Iris pigment epithelial cell (primary cell): ENCODE data around the gene USP15.
A peak's percentile ranks its signal among the peaks of the same experiment; 100 is the strongest.

Experiments used
- DNase-seq: peaks from one replicate; pipeline ENCODE4 v3.0.0-alpha.2; 2011; ENCODE audit warnings: low read depth

Gene USP15

GRCh38 chr12:62370189-62370588, 110.0 kb downstream of the USP15 start:
- no peak for DNase-seq

GRCh38 chr12:62371661-62372060, 111.5 kb downstream of the USP15 start:
- no peak for DNase-seq

GRCh38 chr12:62372134-62372533, 111.9 kb downstream of the USP15 start:
- no peak for DNase-seq

GRCh38 chr12:62372825-62373224, 112.6 kb downstream of the USP15 start:
- DNase-seq = no peak

DNA sequence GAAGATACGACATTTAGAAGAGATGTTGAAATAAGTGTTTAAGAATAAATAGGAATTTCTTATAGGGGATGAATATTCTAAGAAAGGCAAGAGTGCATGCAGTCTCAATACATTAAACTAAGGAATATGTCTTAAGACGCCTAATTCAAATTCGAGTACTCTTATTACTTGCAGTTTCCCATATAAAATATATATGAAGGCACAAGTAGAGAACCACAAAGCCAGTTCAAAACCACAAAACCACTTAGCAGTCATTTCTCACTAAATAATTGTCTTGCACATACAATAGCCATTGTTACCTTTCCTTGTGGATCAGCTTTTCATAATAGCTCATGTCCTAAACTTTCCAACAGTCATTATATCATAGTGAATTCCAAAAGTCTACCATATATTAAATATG, 115.4 kb downstream of the USP15 start:
- no peak for DNase-seq

DNA sequence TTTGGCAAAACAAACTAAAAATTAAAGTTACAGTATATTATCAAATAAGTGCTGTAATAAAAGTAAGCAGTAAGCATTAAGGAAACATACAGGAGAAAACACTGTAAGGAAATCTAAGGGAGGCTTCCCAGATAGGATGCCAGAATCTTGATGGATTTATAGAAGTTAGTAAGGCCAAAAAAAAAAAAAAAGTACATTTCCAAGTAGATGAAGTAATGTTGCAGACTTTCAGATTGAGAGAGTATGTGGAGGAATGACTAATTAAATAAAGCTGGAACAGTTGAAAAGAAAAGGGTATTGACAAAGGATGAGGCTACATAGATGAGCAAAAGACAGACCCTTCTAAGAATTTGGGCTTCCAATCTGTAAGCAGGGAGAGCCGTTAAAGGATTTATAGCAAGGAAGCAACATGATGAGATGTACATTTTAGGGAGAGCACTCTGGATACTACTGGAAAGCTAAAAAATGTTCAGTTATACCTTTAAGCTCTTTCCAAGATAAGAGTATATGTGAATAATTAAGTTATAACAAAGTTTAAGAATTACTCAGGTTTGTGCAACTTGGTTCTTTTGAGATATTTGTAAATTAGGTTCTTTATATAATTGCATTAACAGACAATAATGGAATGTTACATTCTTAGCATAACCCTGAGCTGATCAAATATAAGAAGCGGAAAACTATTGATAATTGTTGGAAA, 119.0 kb downstream of the USP15 start:
- peak; percentile 10 for DNase-seq

DNA sequence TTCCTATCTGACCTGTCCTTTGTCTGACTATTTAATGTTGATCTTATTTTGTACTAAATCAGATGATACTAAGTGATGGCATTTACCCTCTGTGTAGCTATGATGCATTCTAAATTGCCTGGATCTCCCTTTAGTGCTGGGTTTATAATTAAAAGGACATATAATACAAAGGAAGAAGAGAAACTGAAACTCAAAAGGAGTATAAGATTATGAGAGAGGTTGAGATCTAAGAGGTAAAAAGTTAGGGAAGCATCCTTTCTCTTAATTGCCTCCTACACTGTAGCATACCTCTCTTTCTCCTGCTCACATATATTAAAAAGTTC, 119.5 kb downstream of the USP15 start:
- no peak for DNase-seq

GRCh38 chr12:62382526-62382925, 122.3 kb downstream of the USP15 start:
- DNase-seq = no peak

DNA sequence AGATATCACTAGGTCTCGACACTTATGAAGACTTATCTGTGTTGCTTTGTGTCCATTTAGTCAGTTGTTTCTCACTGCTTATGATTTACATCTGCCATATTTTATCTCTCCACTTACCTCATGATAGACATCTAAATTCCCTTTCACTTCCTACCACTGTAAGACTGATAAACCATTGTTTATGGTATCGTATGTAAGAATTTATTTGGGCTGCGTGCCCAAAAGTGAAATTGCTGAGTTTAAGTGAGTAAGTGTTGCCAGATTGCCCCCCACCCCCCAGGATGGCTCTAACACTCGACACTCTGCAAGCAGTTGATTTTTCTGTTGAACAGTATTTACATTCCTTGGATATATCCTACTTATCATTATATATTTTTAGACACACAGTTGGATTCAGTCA, 136.5 kb downstream of the USP15 start:
- peak; percentile 78 for DNase-seq

DNA sequence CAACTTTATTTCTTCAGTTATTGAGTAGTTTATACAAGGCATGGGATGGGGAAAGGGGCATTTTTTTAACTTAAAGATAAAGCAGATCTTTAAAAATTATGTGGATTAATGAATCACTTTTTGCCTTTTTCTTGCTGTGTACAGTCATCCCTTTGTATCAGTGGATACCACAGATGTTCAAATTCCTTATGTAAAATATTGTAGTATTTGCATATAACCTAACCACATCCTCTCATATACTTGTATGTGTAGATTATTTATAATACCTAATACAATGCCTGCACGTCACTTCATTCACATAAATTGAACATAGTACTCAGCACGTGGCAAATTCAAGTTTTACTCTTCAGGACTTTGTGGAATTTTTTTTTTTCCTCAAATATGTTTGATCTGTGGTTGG, 139.9 kb downstream of the USP15 start:
- no peak for DNase-seq

GRCh38 chr12:62401631-62402030, 141.4 kb downstream of the USP15 start:
- DNase-seq = no peak

DNA sequence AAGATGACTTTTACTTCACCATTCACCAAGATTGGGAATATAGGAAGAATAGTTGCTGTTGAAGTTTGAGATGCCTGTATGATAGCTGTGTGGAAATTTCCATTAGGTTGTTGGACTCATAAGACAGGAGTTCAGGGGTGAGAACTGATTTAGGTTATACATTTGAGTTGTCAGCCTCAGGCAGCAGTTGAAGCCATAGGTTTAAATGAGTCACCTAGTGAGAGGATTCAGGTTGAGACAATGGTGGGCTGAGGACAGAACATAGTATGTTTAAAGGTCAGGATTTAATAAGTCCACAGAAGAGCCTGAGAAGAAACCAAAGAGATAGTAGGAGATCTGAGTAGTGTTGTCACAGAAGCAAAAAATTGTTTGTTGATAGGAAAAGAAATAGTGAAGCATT, 142.8 kb downstream of the USP15 start:
- peak; percentile 1 for DNase-seq

- DNase-seq = no peak
These were observed 147.4 kb downstream of the USP15 start for GRCh38 chr12:62407587-62407986.

GRCh38 chr12:62409068-62409467, 148.9 kb downstream of the USP15 start:
- no peak for DNase-seq

DNA sequence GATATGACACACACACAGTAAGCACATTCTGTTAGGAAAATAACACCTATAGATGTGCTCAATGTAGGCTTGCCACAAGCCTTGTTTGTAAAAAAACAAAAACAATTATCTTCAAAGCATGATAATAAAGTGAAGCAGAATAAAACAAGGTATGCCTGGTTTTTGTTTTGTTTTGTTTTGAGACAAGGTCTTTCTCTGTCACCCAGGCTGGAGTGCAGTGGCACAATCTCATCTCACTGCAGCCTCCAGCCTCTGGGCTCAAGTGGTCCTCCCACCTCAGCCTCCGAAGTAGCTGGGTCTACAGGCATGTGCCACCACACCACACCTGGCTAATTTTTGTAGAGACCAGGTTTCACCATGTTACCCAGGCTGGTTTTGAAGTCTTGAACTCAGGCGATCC, 154.0 kb downstream of the USP15 start:
- no peak for DNase-seq

DNA sequence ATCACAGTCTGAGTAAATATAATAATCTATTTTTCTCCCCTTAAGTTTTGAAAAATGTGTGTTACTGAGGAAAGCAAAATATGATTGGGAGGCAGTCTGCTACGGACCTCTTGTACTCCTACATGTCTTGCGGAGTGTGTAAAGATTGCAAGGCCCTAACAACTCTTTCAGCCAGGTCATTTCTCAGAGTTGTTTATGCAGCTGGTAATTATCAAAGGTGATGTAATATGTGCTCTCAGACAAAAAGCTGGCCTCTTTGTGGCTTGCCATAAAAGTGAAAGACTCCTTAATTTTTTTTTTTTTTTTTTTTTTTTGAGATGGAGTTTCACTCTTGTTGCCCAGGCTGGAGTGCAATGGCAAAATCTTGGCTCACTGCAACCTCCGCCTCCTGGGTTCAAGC, 165.9 kb downstream of the USP15 start:
- peak; percentile 45 for DNase-seq

DNA sequence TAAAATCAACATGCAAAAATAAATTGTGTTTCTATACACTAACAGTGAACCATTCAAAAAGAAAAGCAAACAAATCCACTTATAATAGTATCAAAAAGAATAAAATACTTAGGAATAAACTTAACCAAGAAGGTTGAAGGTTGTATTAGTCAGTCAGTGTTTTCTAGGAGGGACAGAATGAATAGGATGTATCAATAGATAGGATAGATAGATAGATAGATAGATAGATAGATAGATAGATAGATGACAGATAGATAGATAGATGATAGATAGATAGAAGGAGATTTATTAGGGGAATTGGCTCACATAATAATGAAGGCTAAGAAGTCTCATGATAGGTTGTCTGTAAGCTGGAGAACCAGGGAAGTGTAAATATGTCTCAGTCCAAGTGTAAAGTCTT, 169.3 kb downstream of the USP15 start:
- DNase-seq = no peak

GRCh38 chr12:62434494-62435302, 174.5 kb downstream of the USP15 start:
- DNase-seq = no peak

DNA sequence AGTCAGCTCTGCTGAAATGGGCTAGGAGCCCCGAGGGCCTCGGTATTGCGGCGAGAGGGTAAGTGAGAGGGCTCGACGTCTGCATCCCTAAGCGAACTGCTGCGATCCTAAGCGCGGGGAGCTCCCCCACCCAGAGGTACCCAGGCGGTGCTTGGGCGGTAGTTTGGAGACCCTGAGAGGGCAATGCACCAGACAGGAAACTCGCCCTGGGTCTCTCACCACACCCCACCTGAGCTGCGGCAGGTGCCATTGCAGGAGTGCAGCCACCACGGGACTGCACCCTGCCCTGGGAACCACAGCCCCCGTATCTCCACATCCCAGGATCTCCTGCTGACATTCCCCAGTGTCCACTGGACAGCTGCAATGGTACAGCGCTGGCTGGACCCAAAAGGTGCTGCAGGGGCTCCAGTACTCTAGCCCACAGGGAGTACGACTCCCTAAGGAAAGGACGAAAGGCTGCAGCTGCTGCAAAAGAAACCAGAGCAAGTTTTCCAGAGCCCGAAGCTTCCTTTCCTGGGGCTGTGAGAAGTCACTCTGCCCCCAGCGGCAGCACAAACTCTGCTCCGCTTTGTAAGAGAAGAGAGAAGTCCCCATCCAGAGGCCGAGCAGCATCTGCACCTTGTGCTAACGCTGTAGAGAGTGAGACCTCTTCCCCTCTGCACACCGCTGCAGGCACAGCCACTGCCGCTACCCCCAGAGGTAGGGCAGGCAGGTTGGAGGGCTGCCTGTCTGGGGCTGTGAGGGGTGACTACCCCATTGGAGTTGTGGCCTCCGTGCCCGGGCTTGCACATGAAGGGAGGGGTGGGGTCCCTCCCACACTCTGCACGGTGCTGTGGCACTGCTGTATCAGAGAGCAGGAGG, 175.3 kb downstream of the USP15 start:
- DNase-seq = peak; percentile 68

DNA sequence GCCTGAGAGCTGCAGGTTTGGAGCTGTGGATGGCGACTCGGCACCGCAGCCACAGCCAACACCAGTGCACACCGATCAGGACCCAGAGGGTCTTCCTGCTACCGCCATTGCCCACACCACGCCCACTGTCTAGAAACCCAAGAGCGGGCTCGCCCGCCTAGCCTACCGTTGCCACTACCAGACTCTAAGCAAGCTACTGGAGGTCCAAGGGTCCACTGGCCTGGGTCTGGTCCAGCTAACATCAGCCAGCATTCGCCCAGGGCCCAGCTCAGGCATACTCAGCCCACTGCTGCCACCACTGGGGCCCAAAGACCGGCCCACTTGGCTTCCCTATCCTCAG, 175.9 kb downstream of the USP15 start:
- no peak for DNase-seq

DNA sequence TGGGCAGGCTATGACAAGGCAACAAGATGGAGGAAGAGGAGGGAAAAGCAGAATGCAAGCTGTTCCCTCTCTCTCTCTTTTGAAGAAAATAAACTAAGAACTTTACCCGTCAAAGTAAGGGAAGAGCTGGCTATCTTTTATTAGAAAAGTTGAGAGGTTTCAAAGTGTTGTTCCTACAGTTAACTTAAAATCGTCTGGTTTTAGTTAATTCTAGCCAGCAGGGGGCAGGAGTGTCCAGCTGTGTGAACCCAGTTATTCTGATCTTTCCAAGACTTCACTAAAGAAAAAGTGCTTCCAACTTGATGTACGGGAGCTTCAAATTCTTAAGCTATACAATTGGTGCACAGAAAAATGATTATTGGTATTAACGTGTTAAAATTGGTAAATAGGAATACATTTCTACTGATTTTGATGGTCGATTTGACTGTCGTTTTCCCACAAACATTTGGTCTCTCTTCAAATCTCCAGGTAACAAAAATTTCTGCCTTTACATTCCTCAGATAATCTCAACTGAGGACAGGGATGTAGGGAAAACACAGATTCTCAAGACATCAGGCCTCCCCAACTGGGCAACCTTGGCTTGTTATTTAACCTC, 178.0 kb downstream of the USP15 start:
- peak; percentile 53 for DNase-seq

DNA sequence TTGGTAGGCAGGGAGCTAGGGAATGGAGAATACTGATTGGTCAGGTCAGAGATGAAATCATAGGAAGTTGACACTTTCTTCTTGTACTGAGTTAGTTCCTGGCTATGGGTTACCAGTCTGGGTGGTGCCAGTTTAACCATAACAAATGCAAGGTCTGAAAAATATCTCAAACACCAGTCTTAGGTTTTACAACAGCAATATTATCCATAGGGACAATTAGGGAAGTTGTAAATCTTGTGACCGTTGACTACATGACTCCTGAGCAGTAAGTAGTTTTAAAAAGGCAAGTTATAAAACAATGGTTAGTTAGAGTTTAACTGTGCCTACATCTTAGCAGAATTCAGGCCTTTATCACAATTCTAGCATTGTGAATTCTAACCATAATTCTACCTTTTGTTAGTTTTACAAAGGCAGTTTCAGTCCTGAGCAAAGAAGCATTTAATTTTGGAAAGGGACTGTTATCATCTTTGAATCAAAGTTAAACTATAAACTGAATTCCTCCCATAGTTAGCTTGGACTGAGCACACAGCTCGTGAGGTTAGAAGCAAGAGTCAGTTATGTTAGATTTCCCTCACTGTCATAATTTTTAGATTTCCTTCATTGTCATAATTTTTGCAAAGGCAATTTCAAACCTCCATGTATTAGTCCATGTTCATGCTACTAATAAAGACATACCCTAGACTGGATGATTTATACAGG, 186.7 kb downstream of the USP15 start:
- DNase-seq = no peak
